Measurements from ENCODE around the gene SLC9A8. TPM values are rescaled to one million over a fixed set of nuclear protein-coding genes. Genes with fewer than 3 reads are reported as not detected.

The SLC9A8 gene
- total RNA-seq, 1 donor from 2014 or later: 6.2 TPM

DNA sequence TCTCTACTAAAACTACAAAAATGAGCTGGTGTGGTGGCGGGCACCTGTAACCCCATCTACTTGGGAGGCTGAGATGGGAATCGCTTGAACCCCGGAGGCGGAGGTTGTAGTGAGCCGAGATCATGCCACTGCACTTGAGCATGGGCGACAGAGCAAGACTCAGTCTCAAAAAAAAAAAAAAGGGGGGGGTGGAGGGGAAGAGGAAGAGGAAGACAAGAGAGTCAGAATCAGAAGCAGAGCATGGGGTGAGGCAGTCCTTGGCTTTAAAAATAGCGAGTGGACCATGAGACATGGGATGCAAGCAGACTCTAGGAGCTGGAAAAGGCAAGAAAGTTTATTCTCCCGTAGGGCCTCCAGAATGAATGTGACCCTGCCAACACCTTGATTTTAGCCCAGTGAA, 3.9 kb upstream of the SLC9A8 start:
- Mint-ChIP-seq H3K4me1 (ENCODE audit: low read depth, unreplicated experiment) (peaks cover 14% of the 10 kb centered on the region), H3K9me3 (ENCODE audit: unreplicated experiment) (no peaks in the 10 kb centered on the region), H3K4me3 (ENCODE audit: unreplicated experiment) (no peak overlapping the region), H3K27me3 (ENCODE audit: low read depth, unreplicated experiment) (no peaks in the 10 kb centered on the region), H3K27ac (ENCODE audit: unreplicated experiment) (no peak overlapping the region), H3K36me3 (ENCODE audit: low read depth, unreplicated experiment) (no peaks in the 10 kb centered on the region)
- no peaks in the 10 kb centered on the region for H3K36me3 ChIP-seq (ENCODE audit: insufficient read depth, low read length)
- DNase-seq (ENCODE audit: low read depth) (no peak), FAIRE-seq (no peak)
- no peak overlapping the region for H3K4me3 ChIP-seq (ENCODE audit: insufficient read depth, low read depth, low read length)
- no peak for TF ChIP-seq CTCF (IDR thresholded peaks at IDR 0.05; ENCODE audit: insufficient read depth, low read depth, low read length)
- TF ChIP-seq EZH2 (IDR thresholded peaks at IDR 0.05; ENCODE audit: insufficient read depth, low read length): no peak
- no peaks in the 10 kb centered on the region for H3K27me3 ChIP-seq (ENCODE audit: insufficient read depth, low read length)
- no peak overlapping the region for H3K27ac ChIP-seq (ENCODE audit: low read depth, low read length)
- peaks cover 17% of the 10 kb centered on the region for H3K4me1 ChIP-seq (ENCODE audit: insufficient read depth, low read length)
- no peak overlapping the region for H2AFZ ChIP-seq (ENCODE audit: low read depth, low read length)
- H3K4me2 ChIP-seq (ENCODE audit: low read length): no peak overlapping the region
- no peak overlapping the region for H3K9ac ChIP-seq (ENCODE audit: low read length)
- H3K9me3 ChIP-seq (ENCODE audit: insufficient read depth, low read depth, low read length): no peaks in the 10 kb centered on the region
- peaks cover 7% of the 10 kb centered on the region for H3K79me2 ChIP-seq (ENCODE audit: insufficient read depth, low read length)
- no peaks in the 10 kb centered on the region for H4K20me1 ChIP-seq (ENCODE audit: insufficient read depth, low read length)

- Mint-ChIP-seq H3K9me3 (ENCODE audit: unreplicated experiment) (no peaks in the 10 kb centered on the region), H3K4me3 (ENCODE audit: unreplicated experiment) (no peak overlapping the region), H3K27me3 (ENCODE audit: low read depth, unreplicated experiment) (no peaks in the 10 kb centered on the region), H3K4me1 (ENCODE audit: low read depth, unreplicated experiment) (peaks cover 17% of the 10 kb centered on the region), H3K27ac (ENCODE audit: unreplicated experiment) (no peak overlapping the region), H3K36me3 (ENCODE audit: low read depth, unreplicated experiment) (peaks cover 5% of the 10 kb centered on the region)
- Histone ChIP-seq H3K4me3 (ENCODE audit: insufficient read depth, low read depth, low read length) (no peak overlapping the region), H3K9me3 (ENCODE audit: insufficient read depth, low read depth, low read length) (no peaks in the 10 kb centered on the region), H3K4me1 (ENCODE audit: insufficient read depth, low read length) (peaks cover 18% of the 10 kb centered on the region), H4K20me1 (ENCODE audit: insufficient read depth, low read length) (no peaks in the 10 kb centered on the region), H3K4me2 (ENCODE audit: low read length) (no peak overlapping the region), H3K27me3 (ENCODE audit: insufficient read depth, low read length) (no peaks in the 10 kb centered on the region), H2AFZ (ENCODE audit: low read depth, low read length) (no peak overlapping the region), H3K27ac (ENCODE audit: low read depth, low read length) (no peak overlapping the region), H3K36me3 (ENCODE audit: insufficient read depth, low read length) (no peaks in the 10 kb centered on the region), H3K9ac (ENCODE audit: low read length) (no peak overlapping the region), H3K79me2 (ENCODE audit: insufficient read depth, low read length) (peaks cover 9% of the 10 kb centered on the region)
- DNase-seq (ENCODE audit: low read depth) (no peak), FAIRE-seq (no peak)
- TF ChIP-seq EZH2 (IDR thresholded peaks at IDR 0.05; ENCODE audit: insufficient read depth, low read length) (no peak), CTCF (IDR thresholded peaks at IDR 0.05; ENCODE audit: insufficient read depth, low read depth, low read length) (no peak)
Observed at GRCh38 chr20:49809803-49810359, 2.7 kb upstream of the SLC9A8 start.

- no peaks in the 10 kb centered on the region for H3K9me3 ChIP-seq (ENCODE audit: insufficient read depth, low read depth, low read length)
- no peak overlapping the region for H2AFZ ChIP-seq (ENCODE audit: low read depth, low read length)
- H3K27ac ChIP-seq (ENCODE audit: low read depth, low read length): no peak overlapping the region
- TF ChIP-seq CTCF (IDR thresholded peaks at IDR 0.05; ENCODE audit: insufficient read depth, low read depth, low read length): no peak
- Mint-ChIP-seq H3K4me3 (ENCODE audit: unreplicated experiment) (no peak overlapping the region), H3K27ac (ENCODE audit: unreplicated experiment) (no peak overlapping the region), H3K36me3 (ENCODE audit: low read depth, unreplicated experiment) (peaks cover 5% of the 10 kb centered on the region), H3K27me3 (ENCODE audit: low read depth, unreplicated experiment) (no peaks in the 10 kb centered on the region), H3K4me1 (ENCODE audit: low read depth, unreplicated experiment) (peaks cover 13% of the 10 kb centered on the region), H3K9me3 (ENCODE audit: unreplicated experiment) (no peaks in the 10 kb centered on the region)
- H3K27me3 ChIP-seq (ENCODE audit: insufficient read depth, low read length): no peaks in the 10 kb centered on the region
- DNase-seq (ENCODE audit: low read depth): no peak
- peaks cover 18% of the 10 kb centered on the region for H3K4me1 ChIP-seq (ENCODE audit: insufficient read depth, low read length)
- no peak overlapping the region for H3K9ac ChIP-seq (ENCODE audit: low read length)
- H3K4me2 ChIP-seq (ENCODE audit: low read length): no peak overlapping the region
- peaks cover 3% of the 10 kb centered on the region for H3K36me3 ChIP-seq (ENCODE audit: insufficient read depth, low read length)
- H4K20me1 ChIP-seq (ENCODE audit: insufficient read depth, low read length): no peaks in the 10 kb centered on the region
- H3K4me3 ChIP-seq (ENCODE audit: insufficient read depth, low read depth, low read length): no peak overlapping the region
- H3K79me2 ChIP-seq (ENCODE audit: insufficient read depth, low read length): peaks cover 9% of the 10 kb centered on the region
- no peak for FAIRE-seq
Observed at GRCh38 chr20:49810491-49811190, 2.0 kb upstream of the SLC9A8 start.

Data from astrocyte (in vitro differentiated cells and primary cell).